Caco-2 (cell line): ENCODE data around the gene UBE2I. TPM values are rescaled to one million over a fixed set of nuclear protein-coding genes. Genes with fewer than 3 reads are reported as not detected.

ENCODE experiments used
- BruUV-seq: library from RNA; stranded (reverse); fragments of 400-500 nt; replicated peaks from 2 replicates; lab custom pipeline; 2021; lab: Mats Ljungman, UMichigan
- CTCF ChIA-PET: fragments of 300-600 bp; sonication (Branson Sonifier 250); formaldehyde crosslinking; loops from one replicate; lab custom pipeline; 2022; ENCODE audit warnings: antibody characterized with exemption; lab: Charles Lee
- POLR2A ChIA-PET: fragments of 300-600 bp; sonication (Branson Sonifier 250); formaldehyde crosslinking; loops from one replicate; lab custom pipeline; 2022; ENCODE audit warnings: antibody characterized with exemption; lab: Charles Lee
- DNase-seq, 2 experiments: peaks; one replicate each; pipeline versions ENCODE4 v3.0.0 to v3.0.0-alpha.2; 2020 to 2022
- H3K27me3 ChIP-seq: replicated peaks from 2 replicates; pipeline ENCODE4 v1.6.0; 2011; ENCODE audit warnings: low read length; ENCODE audit not compliant: control insufficient read depth, insufficient read depth
- H3K36me3 ChIP-seq: 2 replicates; pipeline ENCODE4 v1.5.1; 2011; ENCODE audit warnings: low read length; ENCODE audit not compliant: control insufficient read depth, insufficient read depth
- H3K4me1 ChIP-seq: fragments of 250-450 bp; sonication (Bioruptor Pico); 2 replicates; pipeline ENCODE4 v1.5.1; 2020; ENCODE audit warnings: mild to moderate bottlenecking
- H3K4me3 ChIP-seq: 2 replicates; pipeline ENCODE4 v1.5.1; 2011; ENCODE audit warnings: low read depth, mild to moderate bottlenecking, control low read depth, low read length
- H3K9me3 ChIP-seq: fragments of 250-450 bp; sonication (Bioruptor Pico); 2 replicates; pipeline ENCODE4 v1.5.1; 2020; ENCODE audit warnings: mild to moderate bottlenecking, moderate library complexity
- H3K27ac Mint-ChIP-seq: one replicate; pipeline ENCODE4 v1.8.0; 2022; ENCODE audit warnings: mixed read lengths; ENCODE audit not compliant: unreplicated experiment
- H3K27me3 Mint-ChIP-seq: one replicate; pipeline ENCODE4 v1.8.0; 2022; ENCODE audit warnings: mixed read lengths; ENCODE audit not compliant: insufficient read depth, unreplicated experiment
- H3K36me3 Mint-ChIP-seq: one replicate; pipeline ENCODE4 v1.8.0; 2022; ENCODE audit warnings: mild to moderate bottlenecking, mixed read lengths; ENCODE audit not compliant: insufficient read depth, unreplicated experiment
- H3K4me1 Mint-ChIP-seq: one replicate; pipeline ENCODE4 v1.8.0; 2022; ENCODE audit warnings: low read depth, mixed read lengths; ENCODE audit not compliant: unreplicated experiment
- H3K4me3 Mint-ChIP-seq: one replicate; pipeline ENCODE4 v1.8.0; 2022; ENCODE audit warnings: mild to moderate bottlenecking, moderate library complexity, mixed read lengths; ENCODE audit not compliant: unreplicated experiment
- H3K9me3 Mint-ChIP-seq: one replicate; pipeline ENCODE4 v1.8.0; 2022; ENCODE audit warnings: mixed read lengths; ENCODE audit not compliant: unreplicated experiment
- CTCF ChIP-seq, 2 experiments: fragments of 200-600 bp in 1 of 2; IDR thresholded peaks; 1 replicate in 1 of 2; 2 replicates in 1 of 2; pipeline versions ENCODE4 v1.5.1 to v1.8.0; 2011 to 2022; ENCODE audit warnings: antibody characterized with exemption in 1 of 2, control low read depth in 1 of 2, inconsistent platforms in 1 of 2, low read depth in 1 of 2, low read length in 1 of 2, mild to moderate bottlenecking in 1 of 2, moderate library complexity in 1 of 2; ENCODE audit not compliant: insufficient read depth in 1 of 2, severe bottlenecking in 1 of 2, unreplicated experiment in 1 of 2
- intact Hi-C: fragments of 100-400 bp; cut with micrococcal nuclease; formaldehyde crosslinking; loops from one replicate; pipeline ENCODE4 v1.10.0; 2022; ENCODE audit not compliant: unreplicated experiment
- total RNA-seq: library from RNA; stranded (reverse); gene quantifications from 2 replicates; pipeline ENCODE4 v1.2.3, GENCODE V29; 2022

Gene UBE2I
- total RNA-seq, 1 experiment from 2014 or later, result 178 TPM

GRCh38 chr16:1299868-1300203 lies 9.6 kb upstream of the UBE2I start:
- peaks cover 34% of the 10 kb centered on the region for H3K4me1 ChIP-seq
- Mint-ChIP-seq H3K36me3 (peaks cover 5% of the 10 kb centered on the region), H3K27me3 (no peaks in the 10 kb centered on the region), H3K9me3 (no peaks in the 10 kb centered on the region), H3K4me3 (peak overlapping the region; percentile 69), H3K27ac (peak overlapping the region; percentile 76), H3K4me1 (peaks cover 10% of the 10 kb centered on the region)
- ChIA-PET POLR2A (no interaction called here), CTCF (interaction anchor here (0.5 kb wide), 1 partner anchor 43 kb away, joined by 3 read pairs; no protein-coding TSS in a partner anchor)
- H3K9me3 ChIP-seq, result no peaks in the 10 kb centered on the region
- DNase-seq, result no peak
- no peaks in the 10 kb centered on the region for H3K27me3 ChIP-seq
- no peak overlapping the region for H3K4me3 ChIP-seq
- no TSS peak for BruUV-seq
- TF ChIP-seq CTCF (IDR thresholded peaks at IDR 0.05; ENCODE audit: insufficient read depth in 1 of 2, low read depth in 1 of 2, low read length in 1 of 2, severe bottlenecking in 1 of 2, unreplicated experiment in 1 of 2), result no peak
- no peaks in the 10 kb centered on the region for H3K36me3 ChIP-seq
- intact Hi-C loops, result no loop called here

- H3K4me1 ChIP-seq, result peaks cover 34% of the 10 kb centered on the region
Measured at GRCh38 chr16:1300664-1301476, 8.6 kb upstream of the UBE2I start.

GRCh38 chr16:1301562-1301961 lies 7.9 kb upstream of the UBE2I start:
- H3K27ac Mint-ChIP-seq, result peak overlapping the region; percentile 53
- BruUV-seq, result no TSS peak
- H3K36me3 Mint-ChIP-seq, result peaks cover 5% of the 10 kb centered on the region
- H3K36me3 ChIP-seq, result no peaks in the 10 kb centered on the region
- ChIA-PET POLR2A (no interaction called here), CTCF (no interaction called here)
- TF ChIP-seq CTCF (IDR thresholded peaks at IDR 0.05; ENCODE audit: insufficient read depth in 1 of 2, low read depth in 1 of 2, low read length in 1 of 2, severe bottlenecking in 1 of 2, unreplicated experiment in 1 of 2), result no peak
- no peaks in the 10 kb centered on the region for H3K9me3 ChIP-seq
- H3K27me3 Mint-ChIP-seq, result no peaks in the 10 kb centered on the region
- no peak overlapping the region for H3K4me3 ChIP-seq
- no peak for DNase-seq
- peaks cover 9% of the 10 kb centered on the region for H3K4me1 Mint-ChIP-seq
- H3K9me3 Mint-ChIP-seq, result no peaks in the 10 kb centered on the region
- H3K4me3 Mint-ChIP-seq, result no peak overlapping the region
- intact Hi-C loops, result no loop called here
- H3K27me3 ChIP-seq, result no peaks in the 10 kb centered on the region
- H3K4me1 ChIP-seq, result peaks cover 33% of the 10 kb centered on the region

More at GRCh38 chr16:1300664-1301476, 8.6 kb upstream of the UBE2I start:
- BruUV-seq, result no TSS peak
- peak; percentile 32 to 49 for TF ChIP-seq CTCF (IDR thresholded peaks at IDR 0.05; ENCODE audit: insufficient read depth in 1 of 2, low read depth in 1 of 2, low read length in 1 of 2, severe bottlenecking in 1 of 2, unreplicated experiment in 1 of 2)
- no peaks in the 10 kb centered on the region for H3K9me3 Mint-ChIP-seq
- H3K9me3 ChIP-seq, result no peaks in the 10 kb centered on the region
- H3K4me3 ChIP-seq, result no peak overlapping the region
- no peak overlapping the region for H3K4me3 Mint-ChIP-seq
- H3K36me3 ChIP-seq, result no peaks in the 10 kb centered on the region
- peaks cover 10% of the 10 kb centered on the region for H3K4me1 Mint-ChIP-seq
- H3K27ac Mint-ChIP-seq, result no peak overlapping the region
- peak in 1 of 2 experiments; percentile 55 for DNase-seq
- H3K36me3 Mint-ChIP-seq, result peaks cover 5% of the 10 kb centered on the region
- no peaks in the 10 kb centered on the region for H3K27me3 ChIP-seq
- intact Hi-C loops, result no loop called here
- POLR2A ChIA-PET, result no interaction called here
- H3K27me3 Mint-ChIP-seq, result no peaks in the 10 kb centered on the region
- CTCF ChIA-PET, result no interaction called here
